Mammary epithelial cell (primary cell): ENCODE data around the gene IGFBP5.

Experiments
- CTCF ChIP-seq, 2 donors: IDR thresholded peaks in 1 of 2; conservative IDR thresholded peaks in 1 of 2; 2 replicates each; pipeline ENCODE4 v1.5.1; 2011 to 2012; ENCODE audit warnings: inconsistent platforms in 2 of 2, low read length in 2 of 2, mild to moderate bottlenecking in 2 of 2, control low read depth in 1 of 2, low read depth in 1 of 2; ENCODE audit not compliant: insufficient read depth in 1 of 2; ENCODE audit errors: extremely low read depth in 1 of 2
- EZH2 ChIP-seq: IDR thresholded peaks from 2 replicates; pipeline ENCODE4 v1.6.1; 2012; ENCODE audit warnings: low read length, inconsistent platforms, borderline replicate concordance

- TF ChIP-seq EZH2 (no peak), CTCF (conservative IDR thresholded peaks at IDR 0.05 in 1 of 2, IDR thresholded peaks at IDR 0.05 in 1 of 2; ENCODE audit: extremely low read depth in 1 of 2, insufficient read depth in 1 of 2, low read depth in 1 of 2, low read length in 2 of 2) (no peak)
Measured at GRCh38 chr2:216688731-216689340, 6.5 kb downstream of the IGFBP5 start.
